ENCODE data around the gene NTPCR. TPM values are rescaled to one million over a fixed set of nuclear protein-coding genes. Genes with fewer than 3 reads are reported as not detected.

NTPCR gene
- total RNA-seq, 2 experiments from 2014 or later, result 30.4 to 35.0 TPM

GRCh38 chr1:232966663-232967062 lies 16.3 kb downstream of the NTPCR start:
- Mint-ChIP-seq H3K9me3 (peaks cover 1% of the 10 kb centered on the region), H3K27ac (no peak overlapping the region), H3K4me1 (ENCODE audit: low read depth) (peaks cover 30% of the 10 kb centered on the region), H3K36me3 (ENCODE audit: low read depth) (peaks cover 35% of the 10 kb centered on the region), H3K4me3 (no peak overlapping the region), H3K27me3 (no peaks in the 10 kb centered on the region)
- no peak for TF ChIP-seq CTCF (IDR thresholded peaks at IDR 0.05)
- intact Hi-C loops (cut with micrococcal nuclease), result no loop called here
- DNase-seq (no peak), ATAC-seq (no peak)
- ChIA-PET POLR2A (no interaction called here), CTCF (interaction anchor here (3.9 kb wide), 1 partner anchor 14 kb away, joined by 17 read pairs; no protein-coding TSS in a partner anchor)

GRCh38 chr1:232968391-232968790 lies 18.0 kb downstream of the NTPCR start:
- Mint-ChIP-seq H3K4me1 (ENCODE audit: low read depth) (peaks cover 19% of the 10 kb centered on the region), H3K9me3 (peaks cover 11% of the 10 kb centered on the region), H3K27ac (no peak overlapping the region), H3K27me3 (no peaks in the 10 kb centered on the region), H3K4me3 (no peak overlapping the region), H3K36me3 (ENCODE audit: low read depth) (peaks cover 50% of the 10 kb centered on the region)
- no peak for TF ChIP-seq CTCF (IDR thresholded peaks at IDR 0.05)
- CTCF ChIA-PET, result interaction anchor here (0.9 to 1.4 kb wide), 2 partner anchors 15 to 44 kb away, joined by 4 read pairs; no protein-coding TSS in a partner anchor
- no peak for ATAC-seq
- intact Hi-C loops (cut with micrococcal nuclease), result no loop called here
- POLR2A ChIA-PET, result interaction anchor here (0.8 kb wide), 1 partner anchor 10 kb away, joined by 3 read pairs; no protein-coding TSS in a partner anchor
- DNase-seq, result no peak

GRCh38 chr1:232968965-232969364 lies 18.6 kb downstream of the NTPCR start:
- ATAC-seq (no peak), DNase-seq (peak; percentile 27)
- ChIA-PET CTCF (interaction anchor here (1.0 to 1.4 kb wide), 2 partner anchors 16 to 45 kb away, joined by 4 to 5 read pairs; no protein-coding TSS in a partner anchor), POLR2A (no interaction called here)
- Mint-ChIP-seq H3K27me3 (no peaks in the 10 kb centered on the region), H3K4me1 (ENCODE audit: low read depth) (peaks cover 16% of the 10 kb centered on the region), H3K36me3 (ENCODE audit: low read depth) (peaks cover 55% of the 10 kb centered on the region), H3K4me3 (no peak overlapping the region), H3K27ac (no peak overlapping the region), H3K9me3 (peaks cover 17% of the 10 kb centered on the region)
- no peak for TF ChIP-seq CTCF (IDR thresholded peaks at IDR 0.05)
- intact Hi-C loops (cut with micrococcal nuclease), result no loop called here

GRCh38 chr1:232969799-232970198 lies 19.4 kb downstream of the NTPCR start:
- no peaks in the 10 kb centered on the region for H3K27me3 Mint-ChIP-seq
- peaks cover 16% of the 10 kb centered on the region for H3K4me1 Mint-ChIP-seq (ENCODE audit: low read depth)
- no peak overlapping the region for H3K4me3 Mint-ChIP-seq
- DNase-seq (no peak), ATAC-seq (no peak)
- no peak overlapping the region for H3K27ac Mint-ChIP-seq
- ChIA-PET CTCF (interaction anchor here (1.0 kb wide), 1 partner anchor 17 kb away, joined by 5 read pairs; no protein-coding TSS in a partner anchor), POLR2A (interaction anchor here (0.8 kb wide), 1 partner anchor 650 kb away, joined by 3 read pairs; no protein-coding TSS in a partner anchor)
- H3K36me3 Mint-ChIP-seq (ENCODE audit: low read depth), result peaks cover 60% of the 10 kb centered on the region
- TF ChIP-seq CTCF (IDR thresholded peaks at IDR 0.05), result no peak
- intact Hi-C loops (cut with micrococcal nuclease), result no loop called here
- H3K9me3 Mint-ChIP-seq, result peaks cover 21% of the 10 kb centered on the region

- Mint-ChIP-seq H3K27ac (no peak overlapping the region), H3K4me3 (no peak overlapping the region), H3K36me3 (ENCODE audit: low read depth) (peaks cover 58% of the 10 kb centered on the region), H3K27me3 (no peaks in the 10 kb centered on the region), H3K4me1 (ENCODE audit: low read depth) (peaks cover 9% of the 10 kb centered on the region), H3K9me3 (peaks cover 21% of the 10 kb centered on the region)
- POLR2A ChIA-PET, result interaction anchor here (0.8 kb wide), 1 partner anchor 651 kb away, joined by 3 read pairs; no protein-coding TSS in a partner anchor
- ATAC-seq (no peak), DNase-seq (no peak)
- TF ChIP-seq CTCF (IDR thresholded peaks at IDR 0.05), result no peak
- CTCF ChIA-PET, result no interaction called here
- intact Hi-C loops (cut with micrococcal nuclease), result no loop called here
Measured at GRCh38 chr1:232970508-232970907, 20.1 kb downstream of the NTPCR start.
